GM21381 (cell line): ENCODE data around the gene MGAT5.
A peak's percentile ranks its signal among the peaks of the same experiment; 100 is the strongest.

ENCODE experiments used
- ATAC-seq: cut with Tn5 transposase; IDR thresholded peaks from one replicate; pipeline ENCODE4 v1.9.1; 2021; ENCODE audit warnings: mild to moderate bottlenecking, moderate library complexity; ENCODE audit not compliant: unreplicated experiment

Gene MGAT5

GRCh38 chr2:134411828-134412638 is 158.2 kb downstream of the MGAT5 start:
- peak; percentile 95 for ATAC-seq

GRCh38 chr2:134412639-134412999 is 158.7 kb downstream of the MGAT5 start:
- no peak for ATAC-seq

GRCh38 chr2:134413430-134413829 is 159.6 kb downstream of the MGAT5 start:
- no peak for ATAC-seq

- ATAC-seq, result no peak
Observed at GRCh38 chr2:134413912-134414311, 160.0 kb downstream of the MGAT5 start.

GRCh38 chr2:134416018-134416417 is 162.1 kb downstream of the MGAT5 start:
- no peak for ATAC-seq

- no peak for ATAC-seq
Observed at GRCh38 chr2:134416637-134417036, 162.8 kb downstream of the MGAT5 start.

GRCh38 chr2:134417968-134418582 is 164.2 kb downstream of the MGAT5 start:
- no peak for ATAC-seq

GRCh38 chr2:134420259-134420658 is 166.4 kb downstream of the MGAT5 start:
- no peak for ATAC-seq

- no peak for ATAC-seq
Observed at GRCh38 chr2:134420920-134421319, 167.0 kb downstream of the MGAT5 start.

GRCh38 chr2:134421556-134422328 is 167.9 kb downstream of the MGAT5 start:
- ATAC-seq, result no peak

- no peak for ATAC-seq
Observed at GRCh38 chr2:134425724-134426496, 172.0 kb downstream of the MGAT5 start.

- no peak for ATAC-seq
Observed at GRCh38 chr2:134426721-134427120, 172.8 kb downstream of the MGAT5 start.

GRCh38 chr2:134429886-134430285 is 176.0 kb downstream of the MGAT5 start:
- ATAC-seq, result no peak

GRCh38 chr2:134431838-134432434 is 178.1 kb downstream of the MGAT5 start:
- ATAC-seq, result no peak

GRCh38 chr2:134432435-134432883 is 178.6 kb downstream of the MGAT5 start:
- ATAC-seq, result no peak

- ATAC-seq, result no peak
Observed at GRCh38 chr2:134433469-134433868, 179.6 kb downstream of the MGAT5 start.

- no peak for ATAC-seq
Observed at GRCh38 chr2:134433979-134434378, 180.1 kb downstream of the MGAT5 start.

GRCh38 chr2:134435505-134435904 is 181.6 kb downstream of the MGAT5 start:
- ATAC-seq, result no peak

- no peak for ATAC-seq
Observed at GRCh38 chr2:134435936-134436335, 182.1 kb downstream of the MGAT5 start.

- ATAC-seq, result no peak
Observed at GRCh38 chr2:134436706-134437105, 182.8 kb downstream of the MGAT5 start.

- no peak for ATAC-seq
Observed at GRCh38 chr2:134438371-134438770, 184.5 kb downstream of the MGAT5 start.
